ENCODE data around the gene LMCD1. TPM values are rescaled to one million over a fixed set of nuclear protein-coding genes. Genes with fewer than 3 reads are reported as not detected.
A peak's percentile ranks its signal among the peaks of the same experiment; 100 is the strongest.

LMCD1 gene
- total RNA-seq, 2 experiments from 2014 or later = 0.99 to 1.1 TPM

DNA sequence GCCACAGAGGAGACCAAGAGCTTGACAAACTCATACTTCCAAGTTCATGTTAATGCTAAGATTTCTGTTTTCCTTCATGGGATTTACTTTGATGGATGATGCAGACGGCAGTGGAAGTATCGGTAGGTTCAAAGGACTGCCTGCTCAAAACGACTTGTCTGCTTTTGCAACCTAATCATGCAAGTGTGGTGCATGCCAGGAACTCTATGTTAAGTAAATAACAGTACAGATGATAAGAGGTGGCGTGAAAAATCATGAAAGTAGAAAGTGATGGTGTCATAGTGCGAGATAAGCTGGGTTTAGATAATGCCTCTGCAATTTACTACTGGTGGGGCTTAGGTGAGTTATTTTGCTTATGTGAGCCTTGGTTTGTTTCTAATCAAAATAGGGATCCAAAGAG, 14.7 kb upstream of the LMCD1 start:
- DNase-seq = no peak
- H3K4me3 Mint-ChIP-seq = no peak overlapping the region
- no peak overlapping the region for H3K27ac Mint-ChIP-seq
- CTCF ChIA-PET = no interaction called here
- H3K27me3 Mint-ChIP-seq = peaks cover 3% of the 10 kb centered on the region
- H3K4me1 Mint-ChIP-seq = no peaks in the 10 kb centered on the region
- H3K36me3 Mint-ChIP-seq (ENCODE audit: low read depth) = no peaks in the 10 kb centered on the region
- POLR2A ChIA-PET = no interaction called here
- peaks cover 2% of the 10 kb centered on the region for H3K9me3 Mint-ChIP-seq

DNA sequence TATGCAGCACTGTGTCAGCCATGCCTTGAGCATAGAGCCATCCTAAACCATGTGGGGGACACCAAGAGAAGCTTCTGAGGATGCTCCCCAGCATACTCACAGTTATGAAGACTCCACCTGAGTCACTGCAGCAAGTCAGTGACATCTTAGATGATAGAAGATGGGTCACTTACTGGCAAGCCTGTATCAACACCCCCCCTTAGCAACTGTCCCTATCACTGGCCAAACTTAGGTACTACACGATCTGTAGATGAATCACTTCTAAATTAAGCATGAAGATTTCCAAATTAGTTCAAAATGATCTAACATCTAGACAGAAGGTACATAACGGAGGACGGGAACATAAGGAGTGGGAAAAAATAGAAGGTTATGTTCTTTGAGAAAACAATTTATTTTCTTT, 13.2 kb upstream of the LMCD1 start:
- Mint-ChIP-seq H3K36me3 (ENCODE audit: low read depth) (no peaks in the 10 kb centered on the region), H3K27ac (no peak overlapping the region), H3K9me3 (peaks cover 2% of the 10 kb centered on the region), H3K4me3 (no peak overlapping the region), H3K4me1 (no peaks in the 10 kb centered on the region), H3K27me3 (peaks cover 3% of the 10 kb centered on the region)
- ChIA-PET CTCF (no interaction called here), POLR2A (no interaction called here)
- DNase-seq = no peak

DNA sequence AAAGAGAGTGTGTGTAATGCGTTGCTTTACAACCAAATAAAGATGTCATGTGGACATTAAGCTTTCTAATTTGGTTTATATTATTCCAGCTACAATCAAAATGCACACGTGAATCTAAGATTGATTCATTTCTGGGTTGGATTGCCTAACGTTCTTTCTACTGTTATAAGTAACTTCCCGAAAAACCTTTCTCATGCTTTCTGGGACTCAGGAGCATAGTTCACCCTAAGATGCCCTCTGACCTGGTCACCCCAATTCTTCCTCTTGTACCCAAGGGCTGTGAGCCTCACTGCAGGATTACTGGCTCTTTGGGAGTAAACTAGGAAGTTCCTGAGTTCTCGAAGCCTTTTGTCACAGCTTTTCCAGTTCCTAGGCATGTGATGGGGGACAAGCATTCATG, 12.7 kb upstream of the LMCD1 start:
- ChIA-PET CTCF (no interaction called here), POLR2A (no interaction called here)
- Mint-ChIP-seq H3K27ac (no peak overlapping the region), H3K4me1 (no peaks in the 10 kb centered on the region), H3K27me3 (peaks cover 3% of the 10 kb centered on the region), H3K36me3 (ENCODE audit: low read depth) (no peaks in the 10 kb centered on the region), H3K9me3 (peaks cover 2% of the 10 kb centered on the region), H3K4me3 (no peak overlapping the region)
- no peak for DNase-seq

DNA sequence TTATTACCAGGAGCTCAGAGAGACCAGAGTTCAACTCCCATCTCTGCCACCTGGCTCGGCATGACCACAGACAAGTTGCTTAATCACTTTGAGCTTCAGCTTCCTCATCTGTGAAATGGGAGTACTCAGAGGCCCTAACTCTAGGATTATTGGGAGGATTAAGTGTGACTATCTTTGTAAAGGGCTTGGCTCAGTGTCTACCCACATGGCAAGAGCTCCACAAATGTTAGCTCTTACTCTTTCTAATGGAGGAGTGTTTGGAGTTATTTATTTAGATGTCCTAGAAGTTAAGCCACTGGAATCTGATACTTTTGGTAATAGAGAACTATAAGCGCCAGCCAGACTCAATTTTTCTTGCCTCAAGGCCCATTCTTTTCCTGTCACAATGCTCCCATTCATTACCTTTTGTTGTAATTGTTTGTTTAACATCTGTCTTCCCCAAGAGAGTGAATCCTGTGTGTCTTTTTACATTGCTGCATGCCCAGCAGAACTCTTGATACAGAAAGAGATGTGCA, 12.3 kb upstream of the LMCD1 start:
- ChIA-PET POLR2A (no interaction called here), CTCF (interaction anchor here (0.6 kb wide), 1 partner anchor 21 kb away, joined by 3 read pairs; no protein-coding TSS in a partner anchor)
- DNase-seq = no peak
- H3K4me3 Mint-ChIP-seq = no peak overlapping the region
- H3K9me3 Mint-ChIP-seq = peaks cover under 1% of the 10 kb centered on the region
- no peaks in the 10 kb centered on the region for H3K36me3 Mint-ChIP-seq (ENCODE audit: low read depth)
- H3K27me3 Mint-ChIP-seq = peaks cover 3% of the 10 kb centered on the region
- H3K27ac Mint-ChIP-seq = no peak overlapping the region
- no peaks in the 10 kb centered on the region for H3K4me1 Mint-ChIP-seq

DNA sequence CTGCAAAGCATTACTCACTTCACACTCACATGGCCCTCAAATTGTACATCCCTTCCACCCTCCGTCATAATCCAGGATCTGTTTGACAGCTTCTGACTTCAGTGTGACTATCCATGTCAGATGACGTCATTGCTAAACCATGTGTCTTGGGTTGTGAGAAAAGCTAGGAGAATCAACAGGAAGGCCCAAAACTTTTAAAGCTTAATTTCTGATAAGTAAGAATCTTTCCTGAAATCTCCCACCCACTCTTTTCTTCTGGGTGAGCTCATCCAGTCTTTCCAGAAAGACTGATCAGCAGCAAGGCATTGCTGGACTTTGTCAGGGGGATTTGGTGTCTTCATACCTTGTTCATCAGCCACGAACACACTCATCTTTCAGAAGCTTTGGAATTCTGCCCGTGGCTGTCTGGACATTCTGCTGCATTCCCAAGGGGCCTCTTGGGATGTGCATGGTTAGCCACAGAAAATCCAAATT, 11.5 kb upstream of the LMCD1 start:
- Mint-ChIP-seq H3K36me3 (ENCODE audit: low read depth) (no peaks in the 10 kb centered on the region), H3K27me3 (no peaks in the 10 kb centered on the region), H3K4me1 (no peaks in the 10 kb centered on the region), H3K27ac (no peak overlapping the region), H3K4me3 (no peak overlapping the region), H3K9me3 (no peaks in the 10 kb centered on the region)
- ChIA-PET POLR2A (no interaction called here), CTCF (interaction anchor here (1.1 kb wide), 1 partner anchor 16 kb away, joined by 3 read pairs; no protein-coding TSS in a partner anchor)
- DNase-seq = no peak

DNA sequence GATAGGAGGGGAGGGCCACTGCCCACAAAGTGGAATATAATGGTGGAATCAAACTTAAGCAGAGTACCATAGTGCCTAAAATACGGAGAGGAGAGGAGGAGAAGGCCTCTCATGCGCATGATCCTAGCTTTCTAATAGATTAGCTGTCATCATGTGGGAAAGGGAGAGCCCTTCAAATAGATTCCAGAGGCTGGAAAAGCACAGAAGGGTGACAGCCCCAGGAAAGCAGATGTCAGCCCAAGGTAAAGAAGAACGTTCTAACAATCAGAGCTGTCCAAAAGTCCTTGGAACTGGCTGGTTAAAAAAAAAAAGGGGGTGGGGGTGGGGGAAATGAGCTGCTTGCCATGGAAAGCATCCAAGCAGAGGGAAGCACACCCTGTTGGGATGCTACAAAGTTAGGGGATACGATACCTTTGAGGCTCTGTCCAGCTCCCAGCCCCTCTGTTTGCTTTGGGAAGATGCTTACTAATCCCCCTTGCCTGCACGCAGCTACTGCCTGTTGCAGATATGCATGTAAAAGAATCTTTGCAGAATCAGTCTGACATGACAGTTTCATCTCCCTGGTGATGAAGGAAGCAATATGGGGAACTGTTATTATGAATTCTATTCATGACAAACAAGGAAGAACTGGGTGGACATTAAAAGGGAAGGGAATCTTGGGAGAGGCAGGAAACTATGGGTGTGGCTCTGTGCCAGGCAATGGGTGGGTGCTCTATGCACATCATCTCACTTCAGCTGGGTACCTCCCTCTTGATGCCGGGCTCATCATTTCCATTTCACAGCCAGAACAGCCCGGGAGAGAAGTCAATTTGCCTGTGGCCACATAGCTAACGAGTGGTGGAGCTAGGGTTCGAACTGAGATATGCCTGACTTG, 10.1 kb upstream of the LMCD1 start:
- CTCF ChIA-PET = interaction anchor here (1.1 kb wide), 1 partner anchor 14 kb away, joined by 3 read pairs; no protein-coding TSS in a partner anchor
- Mint-ChIP-seq H3K27ac (no peak overlapping the region), H3K4me3 (no peak overlapping the region), H3K9me3 (no peaks in the 10 kb centered on the region), H3K27me3 (no peaks in the 10 kb centered on the region), H3K36me3 (ENCODE audit: low read depth) (no peaks in the 10 kb centered on the region), H3K4me1 (no peaks in the 10 kb centered on the region)
- POLR2A ChIA-PET = no interaction called here
- no peak for DNase-seq

DNA sequence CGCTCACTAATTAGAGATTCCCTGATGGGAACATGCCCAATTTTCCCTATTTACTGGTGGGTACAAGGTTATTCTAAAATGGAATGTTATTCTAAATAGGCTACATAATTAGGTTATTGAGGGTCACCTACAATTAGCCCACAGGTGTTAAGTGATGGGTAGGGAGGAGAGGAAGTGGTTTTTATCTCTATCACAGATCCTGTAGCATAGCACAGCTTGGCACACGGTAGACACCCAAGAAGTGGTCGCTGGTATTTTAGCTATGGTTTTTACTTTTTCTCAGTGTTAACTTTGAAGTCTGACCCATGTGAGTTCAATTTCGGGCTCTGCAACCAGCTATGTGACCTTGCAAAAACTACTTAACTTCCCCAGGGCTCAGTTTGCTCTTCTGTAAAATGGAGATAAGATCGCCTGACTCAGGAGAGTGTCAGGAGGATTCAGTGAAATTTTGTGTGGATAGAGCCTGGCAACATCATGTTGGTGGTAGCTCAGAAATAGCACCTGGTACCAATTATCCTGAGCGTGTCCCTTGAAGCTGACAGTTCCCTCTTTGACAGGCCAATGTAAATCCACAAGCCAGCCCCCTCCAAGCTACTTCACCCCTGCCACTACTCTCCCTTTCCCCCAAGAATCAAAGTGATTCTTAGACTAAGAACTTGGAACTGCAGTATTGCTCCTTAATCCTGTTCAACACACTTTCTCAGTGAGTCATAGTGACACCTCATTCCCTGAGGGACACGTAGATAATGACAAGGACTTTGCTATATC, 8.7 kb upstream of the LMCD1 start:
- CTCF ChIA-PET = no interaction called here
- no peak overlapping the region for H3K4me3 Mint-ChIP-seq
- H3K9me3 Mint-ChIP-seq = no peaks in the 10 kb centered on the region
- POLR2A ChIA-PET = no interaction called here
- DNase-seq = no peak
- H3K27me3 Mint-ChIP-seq = no peaks in the 10 kb centered on the region
- no peak overlapping the region for H3K27ac Mint-ChIP-seq
- H3K4me1 Mint-ChIP-seq = no peaks in the 10 kb centered on the region
- H3K36me3 Mint-ChIP-seq (ENCODE audit: low read depth) = no peaks in the 10 kb centered on the region

DNA sequence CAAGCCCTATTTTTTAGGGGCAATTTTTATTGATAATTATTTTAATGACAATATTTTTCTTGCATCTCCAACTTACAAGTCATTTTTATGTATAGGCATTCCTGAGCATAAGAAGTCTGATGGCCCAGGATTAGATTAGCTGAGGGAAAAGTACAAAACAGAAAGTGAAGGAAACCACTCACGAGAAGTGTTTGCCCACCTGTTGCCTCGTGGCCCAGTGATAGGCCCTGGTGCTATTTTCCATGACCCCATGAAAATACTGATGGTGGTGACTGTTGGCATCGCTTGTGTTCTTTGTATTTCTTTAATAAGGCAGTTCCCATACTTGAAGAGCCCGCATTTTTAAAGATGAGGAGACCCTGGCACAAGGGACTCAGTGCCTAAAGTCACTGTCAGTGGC, 7.9 kb upstream of the LMCD1 start:
- no peaks in the 10 kb centered on the region for H3K4me1 Mint-ChIP-seq
- H3K27me3 Mint-ChIP-seq = no peaks in the 10 kb centered on the region
- no peak overlapping the region for H3K4me3 Mint-ChIP-seq
- CTCF ChIA-PET = no interaction called here
- no peaks in the 10 kb centered on the region for H3K36me3 Mint-ChIP-seq (ENCODE audit: low read depth)
- H3K27ac Mint-ChIP-seq = no peak overlapping the region
- DNase-seq = no peak
- no peaks in the 10 kb centered on the region for H3K9me3 Mint-ChIP-seq
- POLR2A ChIA-PET = no interaction called here

DNA sequence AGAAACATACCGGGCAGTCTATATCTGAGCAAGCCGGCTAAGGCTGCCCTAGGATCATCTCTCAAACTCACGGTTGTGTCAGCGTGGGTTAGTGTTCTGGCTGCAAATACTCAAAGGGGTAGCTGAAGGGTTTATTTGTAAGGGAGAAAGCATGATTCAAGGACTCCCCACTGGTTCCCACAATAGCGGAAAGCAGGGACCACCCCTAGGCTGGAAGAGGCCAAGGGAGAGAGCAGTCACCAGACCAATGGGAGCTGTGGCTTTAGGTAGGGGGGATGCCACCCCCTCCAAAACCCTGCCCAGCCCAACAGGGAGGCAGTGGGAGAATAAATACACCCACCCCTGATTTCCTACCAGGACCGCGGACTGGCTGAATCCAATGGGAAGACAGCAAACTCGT, 7.3 kb upstream of the LMCD1 start:
- no peaks in the 10 kb centered on the region for H3K4me1 Mint-ChIP-seq
- no peaks in the 10 kb centered on the region for H3K9me3 Mint-ChIP-seq
- H3K36me3 Mint-ChIP-seq (ENCODE audit: low read depth) = no peaks in the 10 kb centered on the region
- ChIA-PET CTCF (interaction anchor here (1.1 kb wide), 1 partner anchor 10 kb away, joined by 3 read pairs; no protein-coding TSS in a partner anchor), POLR2A (no interaction called here)
- no peak overlapping the region for H3K27ac Mint-ChIP-seq
- no peak for DNase-seq
- H3K4me3 Mint-ChIP-seq = no peak overlapping the region
- H3K27me3 Mint-ChIP-seq = peaks cover under 1% of the 10 kb centered on the region

DNA sequence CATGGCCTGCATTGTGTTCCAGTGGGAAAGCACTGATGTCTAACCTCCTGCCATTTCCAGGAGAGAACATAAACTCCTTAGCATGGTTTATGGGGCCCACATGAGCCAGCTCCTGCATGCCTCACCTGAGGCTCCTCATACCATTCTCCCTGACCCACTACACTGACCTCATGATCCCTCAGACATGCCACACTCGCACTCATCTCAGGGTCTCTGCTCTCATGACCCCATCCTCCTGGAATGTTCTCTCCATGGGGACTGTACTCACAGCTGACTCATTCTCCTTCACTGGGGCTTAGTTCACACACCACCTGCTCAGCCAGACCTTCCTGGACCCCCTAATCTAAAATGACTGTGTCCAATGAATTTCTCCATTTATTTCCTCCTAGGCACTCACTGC, 4.0 kb upstream of the LMCD1 start:
- no peaks in the 10 kb centered on the region for H3K36me3 Mint-ChIP-seq (ENCODE audit: low read depth)
- no peak overlapping the region for H3K27ac Mint-ChIP-seq
- ChIA-PET CTCF (no interaction called here), POLR2A (no interaction called here)
- H3K4me1 Mint-ChIP-seq = peaks cover 13% of the 10 kb centered on the region
- DNase-seq = no peak
- H3K9me3 Mint-ChIP-seq = no peaks in the 10 kb centered on the region
- H3K4me3 Mint-ChIP-seq = no peak overlapping the region
- H3K27me3 Mint-ChIP-seq = peaks cover 10% of the 10 kb centered on the region

DNA sequence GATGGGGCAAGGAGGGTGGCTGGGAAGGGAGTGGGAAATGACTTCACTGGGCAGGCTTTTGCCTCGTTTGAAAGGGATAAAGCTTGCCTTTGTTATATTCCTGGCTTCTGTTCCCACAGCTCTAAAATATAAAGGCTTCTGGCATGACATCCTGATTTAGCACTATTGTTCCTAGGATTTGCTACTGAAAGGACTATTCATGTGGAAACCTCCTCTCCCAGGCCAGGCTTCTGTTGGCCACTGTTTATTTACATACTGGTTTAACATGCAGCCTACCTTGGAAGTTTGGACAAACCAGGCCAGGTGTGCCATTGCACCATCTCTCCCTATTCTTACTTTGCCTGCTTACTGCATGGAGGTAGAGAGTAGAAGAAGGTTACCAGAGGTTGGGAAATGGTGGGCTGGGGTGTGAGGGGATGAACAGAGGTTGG, 2.4 kb upstream of the LMCD1 start:
- H3K4me1 Mint-ChIP-seq = peaks cover 14% of the 10 kb centered on the region
- no peaks in the 10 kb centered on the region for H3K9me3 Mint-ChIP-seq
- CTCF ChIA-PET = interaction anchor here (0.6 to 0.7 kb wide), 2 partner anchors 49 to 564 kb away, joined by 3 to 10 read pairs; no protein-coding TSS in a partner anchor
- no peak overlapping the region for H3K27ac Mint-ChIP-seq
- H3K4me3 Mint-ChIP-seq = no peak overlapping the region
- POLR2A ChIA-PET = no interaction called here
- DNase-seq = no peak
- no peaks in the 10 kb centered on the region for H3K36me3 Mint-ChIP-seq (ENCODE audit: low read depth)
- H3K27me3 Mint-ChIP-seq = peaks cover 10% of the 10 kb centered on the region

DNA sequence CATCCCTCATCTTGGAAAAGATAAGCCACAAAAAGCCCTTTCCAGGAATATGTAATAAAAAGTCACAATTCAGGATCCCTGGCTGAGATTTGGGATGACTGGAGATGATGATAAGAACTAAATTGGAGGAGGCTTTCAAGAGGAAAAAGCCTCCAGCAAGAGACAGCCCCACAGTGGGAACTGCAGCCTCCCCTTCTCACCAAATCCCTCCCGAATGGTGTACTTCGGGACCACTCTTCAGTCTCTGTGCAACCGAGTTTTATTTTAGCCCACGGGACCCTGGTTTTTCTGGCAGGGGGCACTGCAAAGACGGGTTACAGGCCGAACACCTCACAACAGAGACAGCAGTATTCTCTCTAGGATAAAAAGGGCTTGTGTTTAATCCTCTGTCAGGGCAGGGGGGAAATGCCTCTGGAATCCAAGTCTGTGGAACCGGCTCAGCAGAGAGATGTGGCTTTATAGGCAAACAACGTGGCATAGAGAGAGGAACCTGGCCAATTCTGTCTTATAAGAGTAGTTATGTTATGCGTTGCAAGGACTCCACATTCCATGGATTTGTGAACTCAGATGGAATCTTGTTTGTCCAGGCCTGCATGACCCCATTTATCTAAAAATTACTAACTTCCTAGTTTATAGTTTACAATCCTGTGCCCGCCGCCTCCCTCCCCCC, 1.2 kb upstream of the LMCD1 start:
- DNase-seq = no peak
- CTCF ChIA-PET = no interaction called here
- POLR2A ChIA-PET = no interaction called here
- H3K4me1 Mint-ChIP-seq = peaks cover 14% of the 10 kb centered on the region
- no peaks in the 10 kb centered on the region for H3K36me3 Mint-ChIP-seq (ENCODE audit: low read depth)
- no peaks in the 10 kb centered on the region for H3K9me3 Mint-ChIP-seq
- no peak overlapping the region for H3K27ac Mint-ChIP-seq
- no peak overlapping the region for H3K4me3 Mint-ChIP-seq
- peaks cover 10% of the 10 kb centered on the region for H3K27me3 Mint-ChIP-seq

DNA sequence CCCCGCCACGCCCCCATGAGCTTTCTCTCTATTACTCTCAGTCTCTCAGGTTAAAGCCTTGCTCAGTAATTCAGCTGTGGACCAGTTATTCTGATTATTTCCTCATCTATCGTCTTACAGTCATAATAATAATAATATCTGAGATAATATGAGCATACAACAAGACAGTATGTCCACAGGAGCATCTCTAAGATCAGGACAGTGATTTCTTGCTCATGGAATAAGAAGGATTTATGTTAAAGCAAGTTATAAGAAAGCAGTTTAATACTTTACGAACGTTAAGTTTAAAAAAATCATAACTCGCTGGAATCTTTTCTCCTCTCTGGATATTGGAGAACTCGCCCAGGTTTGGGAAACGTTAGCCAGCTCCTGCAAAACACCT, 643 bp upstream of the LMCD1 start:
- no peak for DNase-seq
- POLR2A ChIA-PET = no interaction called here
- peaks cover 14% of the 10 kb centered on the region for H3K4me1 Mint-ChIP-seq
- no peak overlapping the region for H3K27ac Mint-ChIP-seq
- peaks cover 10% of the 10 kb centered on the region for H3K27me3 Mint-ChIP-seq
- no peaks in the 10 kb centered on the region for H3K9me3 Mint-ChIP-seq
- CTCF ChIA-PET = interaction anchor here (0.8 to 1.3 kb wide), 2 partner anchors 17 to 59 kb away, joined by 3 to 4 read pairs; no protein-coding TSS in a partner anchor
- no peaks in the 10 kb centered on the region for H3K36me3 Mint-ChIP-seq (ENCODE audit: low read depth)
- H3K4me3 Mint-ChIP-seq = peak overlapping the region; percentile 74
